Neural cell (in vitro differentiated cells): ENCODE data around the gene PTPN3.

Experiments used
- EZH2 ChIP-seq: fragments of 200-600, 300-800 bp; shearing (Covaris generic), sonication (generic); IDR thresholded peaks from 2 replicates; pipeline ENCODE4 v1.6.1; 2014; ENCODE audit warnings: antibody characterized with exemption, low read length, borderline replicate concordance, mild to moderate bottlenecking; ENCODE audit not compliant: insufficient read depth, poor library complexity, severe bottlenecking
- MXI1 ChIP-seq: fragments of 450-650 bp; conservative IDR thresholded peaks from 2 replicates; pipeline ENCODE4 v1.6.1; 2014; ENCODE audit warnings: antibody characterized with exemption, mild to moderate bottlenecking; ENCODE audit not compliant: poor library complexity, severe bottlenecking
- REST ChIP-seq: IDR thresholded peaks from 2 replicates; pipeline ENCODE4 v1.6.1; 2012; ENCODE audit warnings: borderline replicate concordance

DNA sequence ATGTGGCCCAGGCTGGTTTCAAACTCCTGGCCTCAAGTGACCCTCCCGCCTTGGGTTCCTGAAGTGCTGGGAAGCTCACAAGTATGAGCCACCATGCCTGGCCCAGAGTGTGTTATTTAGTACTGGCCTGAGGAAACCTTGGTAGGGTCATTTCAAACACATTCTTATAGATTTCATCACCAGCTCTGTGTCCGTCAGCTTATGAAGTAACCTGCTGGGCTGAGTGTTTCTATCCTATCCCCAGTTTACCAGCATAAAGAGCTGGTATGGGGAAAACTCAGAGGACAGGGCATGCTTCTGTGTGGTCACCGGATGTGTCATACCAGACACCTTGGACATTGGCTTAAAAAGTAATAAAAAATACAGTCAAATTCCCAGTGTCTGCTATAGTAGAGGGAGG, 45.3 kb downstream of the PTPN3 start:
- TF ChIP-seq REST (no peak), EZH2 (no peak), MXI1 (no peak)
